ENCODE measurements around the gene PDCL2.

Gene PDCL2

GRCh38 chr4:55612341-55612740 is 20.3 kb upstream of the PDCL2 start:
- Histone ChIP-seq H3K27ac (ENCODE audit: poor library complexity, severe bottlenecking) (peak overlapping the region; percentile 87), H3K4me3 (ENCODE audit: severe bottlenecking) (no peak overlapping the region), H3K4me1 (ENCODE audit: insufficient read depth, poor library complexity, severe bottlenecking) (peaks cover 47% of the 10 kb centered on the region), H3K27me3 (ENCODE audit: insufficient read depth, poor library complexity, severe bottlenecking) (no peaks in the 10 kb centered on the region), H3K36me3 (ENCODE audit: low read depth) (no peaks in the 10 kb centered on the region), H3K9me3 (ENCODE audit: severe bottlenecking) (no peaks in the 10 kb centered on the region)
- TF ChIP-seq CTCF (IDR thresholded peaks at IDR 0.05; ENCODE audit: poor library complexity, severe bottlenecking): no peak
- DNase-seq (ENCODE audit: low spot score) (no peak), ATAC-seq (ENCODE audit: low read depth) (no peak)

GRCh38 chr4:55611358-55612059 is 19.5 kb upstream of the PDCL2 start:
- Histone ChIP-seq H3K27ac (ENCODE audit: poor library complexity, severe bottlenecking) (peak overlapping the region; percentile 87), H3K9me3 (ENCODE audit: severe bottlenecking) (no peaks in the 10 kb centered on the region)
- ATAC-seq (ENCODE audit: low read depth): 0 out of 3 replicates have a peak, but pooled peaks have one; percentile 35

GRCh38 chr4:55610381-55610780 is 18.3 kb upstream of the PDCL2 start:
- Histone ChIP-seq H3K36me3 (ENCODE audit: low read depth) (no peaks in the 10 kb centered on the region), H3K27ac (ENCODE audit: poor library complexity, severe bottlenecking) (peak overlapping the region; percentile 87)
- no peak for ATAC-seq (ENCODE audit: low read depth)

More at GRCh38 chr4:55611358-55612059, 19.5 kb upstream of the PDCL2 start:
- Histone ChIP-seq H3K4me3 (ENCODE audit: severe bottlenecking) (no peak overlapping the region), H3K36me3 (ENCODE audit: low read depth) (no peaks in the 10 kb centered on the region), H3K4me1 (ENCODE audit: insufficient read depth, poor library complexity, severe bottlenecking) (peaks cover 47% of the 10 kb centered on the region), H3K27me3 (ENCODE audit: insufficient read depth, poor library complexity, severe bottlenecking) (no peaks in the 10 kb centered on the region)
- no peak for DNase-seq (ENCODE audit: low spot score)
- no peak for TF ChIP-seq CTCF (IDR thresholded peaks at IDR 0.05; ENCODE audit: poor library complexity, severe bottlenecking)

GRCh38 chr4:55609393-55609866 is 17.4 kb upstream of the PDCL2 start:
- H3K36me3 ChIP-seq (ENCODE audit: low read depth): no peaks in the 10 kb centered on the region
- DNase-seq (ENCODE audit: low spot score) (peak; percentile 92), ATAC-seq (ENCODE audit: low read depth) (peak; percentile 97)

More at GRCh38 chr4:55610381-55610780, 18.3 kb upstream of the PDCL2 start:
- no peak for DNase-seq (ENCODE audit: low spot score)
- Histone ChIP-seq H3K4me3 (ENCODE audit: severe bottlenecking) (no peak overlapping the region), H3K4me1 (ENCODE audit: insufficient read depth, poor library complexity, severe bottlenecking) (peaks cover 47% of the 10 kb centered on the region), H3K27me3 (ENCODE audit: insufficient read depth, poor library complexity, severe bottlenecking) (no peaks in the 10 kb centered on the region), H3K9me3 (ENCODE audit: severe bottlenecking) (no peaks in the 10 kb centered on the region)
- no peak for TF ChIP-seq CTCF (IDR thresholded peaks at IDR 0.05; ENCODE audit: poor library complexity, severe bottlenecking)

More at GRCh38 chr4:55609393-55609866, 17.4 kb upstream of the PDCL2 start:
- no peak for TF ChIP-seq CTCF (IDR thresholded peaks at IDR 0.05; ENCODE audit: poor library complexity, severe bottlenecking)
- no peaks in the 10 kb centered on the region for H3K9me3 ChIP-seq (ENCODE audit: severe bottlenecking)
- no peaks in the 10 kb centered on the region for H3K27me3 ChIP-seq (ENCODE audit: insufficient read depth, poor library complexity, severe bottlenecking)
- H3K4me3 ChIP-seq (ENCODE audit: severe bottlenecking): no peak overlapping the region
- peak overlapping the region; percentile 87 for H3K27ac ChIP-seq (ENCODE audit: poor library complexity, severe bottlenecking)
- peaks cover 47% of the 10 kb centered on the region for H3K4me1 ChIP-seq (ENCODE audit: insufficient read depth, poor library complexity, severe bottlenecking)
